DOHH2 (cell line): ENCODE measurements around the gene F12.
A peak's percentile ranks its signal among the peaks of the same experiment; 100 is the strongest.

Experiments used
- H3F3A ChIP-seq: fragments of 200-600 bp; sonication (generic), shearing (Covaris generic); 2 replicates; pipeline ENCODE4 v1.6.0; 2016; ENCODE audit warnings: antibody characterized with exemption, mild to moderate bottlenecking; ENCODE audit not compliant: control insufficient read depth, insufficient read depth
- H3K27ac ChIP-seq: fragments of 200-600 bp; sonication (generic); 2 replicates; pipeline ENCODE4 v1.5.1; 2014; ENCODE audit warnings: low read depth, mild to moderate bottlenecking, low read length, moderate library complexity
- H3K27me3 ChIP-seq: fragments of 200-600 bp; sonication (generic); 2 replicates; pipeline ENCODE4 v1.6.1; 2014; ENCODE audit warnings: mild to moderate bottlenecking, low read length, mixed read lengths; ENCODE audit not compliant: control insufficient read depth
- H3K36me3 ChIP-seq: fragments of 200-600 bp; sonication (generic); 2 replicates; pipeline ENCODE4 v1.6.1; 2014; ENCODE audit warnings: mild to moderate bottlenecking, low read length, moderate library complexity, mixed read lengths; ENCODE audit not compliant: control insufficient read depth
- H3K4me1 ChIP-seq: fragments of 200-600 bp; sonication (generic); 2 replicates; pipeline ENCODE4 v1.6.1; 2014; ENCODE audit warnings: mild to moderate bottlenecking, low read length, mixed read lengths; ENCODE audit not compliant: control insufficient read depth
- H3K4me2 ChIP-seq: fragments of 200-600 bp; sonication (generic); 2 replicates; pipeline ENCODE4 v1.6.0; 2014; ENCODE audit warnings: mild to moderate bottlenecking, low read length, moderate library complexity
- H3K4me3 ChIP-seq: fragments of 200-600 bp; sonication (generic); 2 replicates; pipeline ENCODE4 v1.5.1; 2014; ENCODE audit warnings: mild to moderate bottlenecking, low read length, mixed read lengths
- H3K79me2 ChIP-seq: fragments of 200-600 bp; sonication (generic); 2 replicates; pipeline ENCODE4 v1.6.1; 2014; ENCODE audit warnings: mild to moderate bottlenecking, low read length, mixed read lengths; ENCODE audit not compliant: control insufficient read depth
- H3K9me2 ChIP-seq: fragments of 200-600 bp; sonication (generic); replicated peaks from 2 replicates; pipeline ENCODE4 v1.6.1; 2014; ENCODE audit warnings: mild to moderate bottlenecking, low read length, mixed read lengths; ENCODE audit not compliant: control insufficient read depth
- H3K9me3 ChIP-seq: fragments of 200-600 bp; sonication (generic); 2 replicates; pipeline ENCODE4 v1.6.1; 2014; ENCODE audit warnings: antibody characterized with exemption, low read length, mixed read lengths; ENCODE audit not compliant: control insufficient read depth, insufficient read depth
- H4K20me1 ChIP-seq: fragments of 200-600 bp; sonication (generic); 2 replicates; pipeline ENCODE4 v1.6.0; 2014; ENCODE audit warnings: low read depth, mild to moderate bottlenecking, antibody characterized with exemption, low read length, moderate library complexity; ENCODE audit not compliant: control insufficient read depth, insufficient read depth
- EZH2phosphoT487 ChIP-seq: fragments of 200-600 bp; sonication (generic); IDR thresholded peaks from 2 replicates; pipeline ENCODE4 v1.6.1; 2017; ENCODE audit warnings: borderline replicate concordance, mild to moderate bottlenecking, antibody characterized with exemption, low read length, moderate library complexity, mixed read lengths
- TF ChIP-seq, protein P1 (sequence below): fragments of 200-600 bp; sonication (generic); IDR thresholded peaks from one replicate; pipeline ENCODE4 v1.5.1; 2014; ENCODE audit warnings: antibody characterized with exemption, mild to moderate bottlenecking, low read depth, low read length; ENCODE audit not compliant: poor library complexity, severe bottlenecking

The F12 gene

DNA sequence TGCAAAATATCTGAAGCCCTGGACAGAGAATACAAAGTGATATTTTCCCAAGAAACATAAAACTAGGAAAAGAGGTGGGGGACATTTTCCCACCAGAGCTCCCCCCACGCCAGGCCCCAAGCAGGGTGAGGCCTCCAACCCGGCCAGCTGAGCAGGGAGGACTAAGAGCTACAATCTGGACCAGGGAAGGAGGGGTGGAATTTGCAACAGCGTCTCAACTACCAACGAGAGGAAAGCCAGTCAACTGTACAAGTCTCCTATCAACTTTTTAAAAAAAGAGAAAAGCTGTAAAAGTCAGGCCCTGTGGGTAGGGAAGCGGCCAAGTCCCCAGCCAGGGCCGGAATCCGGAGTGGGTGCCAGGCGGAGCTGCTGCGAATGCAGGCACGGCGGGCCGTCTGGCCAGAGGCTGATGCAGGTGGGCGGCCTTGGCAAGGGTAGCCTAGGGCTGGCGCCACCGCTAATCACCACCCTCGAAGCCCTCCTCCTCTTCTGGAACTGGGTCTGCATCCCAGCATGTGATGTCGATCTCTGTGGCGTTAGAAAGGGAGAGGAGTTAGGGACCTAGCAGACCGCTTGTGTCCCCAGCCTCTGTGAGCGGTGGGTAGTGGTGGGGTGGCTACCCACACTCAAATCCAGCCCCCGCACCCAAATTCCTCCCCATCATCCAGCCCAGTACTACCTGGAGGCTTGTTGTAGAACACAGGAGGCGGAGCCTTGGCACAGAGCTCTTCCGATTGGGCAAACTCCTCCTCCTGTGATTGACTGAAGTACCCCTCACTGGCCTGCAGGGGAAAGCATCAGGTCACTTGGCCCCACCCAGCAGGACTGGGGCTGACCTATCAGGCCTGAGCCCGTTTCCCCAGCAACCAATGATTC, 47.9 kb upstream of the F12 start:
- TF ChIP-seq, protein P1, sequence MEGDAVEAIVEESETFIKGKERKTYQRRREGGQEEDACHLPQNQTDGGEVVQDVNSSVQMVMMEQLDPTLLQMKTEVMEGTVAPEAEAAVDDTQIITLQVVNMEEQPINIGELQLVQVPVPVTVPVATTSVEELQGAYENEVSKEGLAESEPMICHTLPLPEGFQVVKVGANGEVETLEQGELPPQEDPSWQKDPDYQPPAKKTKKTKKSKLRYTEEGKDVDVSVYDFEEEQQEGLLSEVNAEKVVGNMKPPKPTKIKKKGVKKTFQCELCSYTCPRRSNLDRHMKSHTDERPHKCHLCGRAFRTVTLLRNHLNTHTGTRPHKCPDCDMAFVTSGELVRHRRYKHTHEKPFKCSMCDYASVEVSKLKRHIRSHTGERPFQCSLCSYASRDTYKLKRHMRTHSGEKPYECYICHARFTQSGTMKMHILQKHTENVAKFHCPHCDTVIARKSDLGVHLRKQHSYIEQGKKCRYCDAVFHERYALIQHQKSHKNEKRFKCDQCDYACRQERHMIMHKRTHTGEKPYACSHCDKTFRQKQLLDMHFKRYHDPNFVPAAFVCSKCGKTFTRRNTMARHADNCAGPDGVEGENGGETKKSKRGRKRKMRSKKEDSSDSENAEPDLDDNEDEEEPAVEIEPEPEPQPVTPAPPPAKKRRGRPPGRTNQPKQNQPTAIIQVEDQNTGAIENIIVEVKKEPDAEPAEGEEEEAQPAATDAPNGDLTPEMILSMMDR, result peak; percentile 29
- no peak for TF ChIP-seq EZH2phosphoT487
- no peak overlapping the region for H3K4me3 ChIP-seq
- peaks cover 13% of the 10 kb centered on the region for H3K79me2 ChIP-seq
- H3K4me2 ChIP-seq, result peak overlapping the region; percentile 100
- H4K20me1 ChIP-seq, result peaks cover 10% of the 10 kb centered on the region; the same call in 1 of the 2 replicates
- H3K9me3 ChIP-seq, result no peaks in the 10 kb centered on the region
- peaks cover 13% of the 10 kb centered on the region for H3F3A ChIP-seq
- H3K4me1 ChIP-seq, result peaks cover 34% of the 10 kb centered on the region
- H3K36me3 ChIP-seq, result peaks cover 35% of the 10 kb centered on the region
- 0 out of 2 replicates have a peak overlapping the region, but pooled peaks have one; percentile 8 for H3K27ac ChIP-seq
- H3K9me2 ChIP-seq, result no peaks in the 10 kb centered on the region
- no peaks in the 10 kb centered on the region for H3K27me3 ChIP-seq

DNA sequence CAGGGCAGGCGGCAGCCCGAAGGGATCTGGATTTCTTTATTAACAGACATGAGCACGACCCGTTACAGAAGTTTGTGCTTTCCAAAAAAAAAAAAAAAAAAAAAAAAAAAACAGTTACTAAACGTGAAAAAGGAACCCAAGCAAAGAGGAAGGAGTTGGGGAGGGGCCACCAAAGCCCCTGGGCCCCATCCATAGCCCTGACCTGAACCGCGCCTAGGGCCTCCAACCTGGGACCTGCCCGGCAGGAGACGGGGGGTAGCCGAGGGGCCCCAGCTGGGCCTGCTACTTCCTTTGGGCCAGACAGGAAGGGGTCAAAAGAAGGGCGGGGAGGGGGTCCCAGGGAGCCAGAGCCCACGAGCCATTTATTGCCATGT, 47.2 kb upstream of the F12 start:
- peaks cover 13% of the 10 kb centered on the region for H3K79me2 ChIP-seq
- peak overlapping the region; percentile 100 for H3K4me2 ChIP-seq
- peaks cover 17% of the 10 kb centered on the region for H3F3A ChIP-seq
- 0 out of 2 replicates have a peak overlapping the region, but pooled peaks have one; percentile 8 for H3K27ac ChIP-seq
- TF ChIP-seq, protein P1, result no peak
- TF ChIP-seq EZH2phosphoT487, result no peak
- peaks cover 10% of the 10 kb centered on the region; the same call in 1 of the 2 replicates for H4K20me1 ChIP-seq
- H3K9me3 ChIP-seq, result no peaks in the 10 kb centered on the region
- H3K36me3 ChIP-seq, result peaks cover 35% of the 10 kb centered on the region
- H3K4me3 ChIP-seq, result peak overlapping the region; percentile 83; the same call in 1 of the 2 replicates
- H3K9me2 ChIP-seq, result no peaks in the 10 kb centered on the region
- peaks cover 29% of the 10 kb centered on the region for H3K4me1 ChIP-seq
- H3K27me3 ChIP-seq, result no peaks in the 10 kb centered on the region

DNA sequence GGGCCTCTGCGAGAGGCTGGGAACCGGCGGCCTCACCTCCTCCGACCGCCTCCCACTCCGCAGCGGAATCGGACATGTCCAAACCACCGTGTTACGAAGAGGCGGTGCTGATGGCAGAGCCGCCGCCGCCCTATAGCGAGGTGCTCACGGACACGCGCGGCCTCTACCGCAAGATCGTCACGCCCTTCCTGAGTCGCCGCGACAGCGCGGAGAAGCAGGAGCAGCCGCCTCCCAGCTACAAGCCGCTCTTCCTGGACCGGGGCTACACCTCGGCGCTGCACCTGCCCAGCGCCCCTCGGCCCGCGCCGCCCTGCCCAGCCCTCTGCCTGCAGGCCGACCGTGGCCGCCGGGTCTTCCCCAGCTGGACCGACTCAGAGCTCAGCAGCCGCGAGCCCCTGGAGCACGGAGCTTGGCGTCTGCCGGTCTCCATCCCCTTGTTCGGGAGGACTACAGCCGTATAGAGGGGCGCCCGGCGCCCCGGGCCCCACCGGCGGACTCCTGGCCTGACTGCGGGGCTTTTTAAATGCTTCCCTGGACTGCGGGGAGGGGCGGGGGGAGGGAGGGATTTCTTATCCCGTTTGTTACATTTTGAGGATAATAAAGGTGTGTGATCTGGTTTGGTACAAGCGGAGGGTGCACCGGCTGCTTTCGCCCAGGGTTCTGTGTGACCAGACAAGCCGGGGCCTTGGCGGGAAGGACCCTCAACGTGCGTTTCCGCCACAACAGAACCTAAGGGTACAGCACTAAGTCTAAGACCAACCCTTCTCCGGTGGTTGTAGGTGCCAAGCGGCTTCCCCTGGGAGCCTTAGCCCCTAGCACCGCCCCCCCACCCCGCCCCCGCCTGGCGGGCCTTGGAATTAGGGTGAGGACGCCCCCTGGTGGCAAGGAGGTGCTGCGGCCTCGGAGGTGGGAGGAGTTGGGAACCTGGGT, 46.6 kb upstream of the F12 start:
- Histone ChIP-seq H3K27me3 (no peaks in the 10 kb centered on the region), H3K4me3 (peak overlapping the region; percentile 83), H3K4me1 (peaks cover 29% of the 10 kb centered on the region), H3K9me3 (no peaks in the 10 kb centered on the region), H3K36me3 (peaks cover 36% of the 10 kb centered on the region), H4K20me1 (peaks cover 10% of the 10 kb centered on the region; the same call in 1 of the 2 replicates), H3K4me2 (peak overlapping the region; percentile 100), H3K9me2 (no peaks in the 10 kb centered on the region), H3F3A (peaks cover 17% of the 10 kb centered on the region), H3K79me2 (peaks cover 13% of the 10 kb centered on the region), H3K27ac (peak overlapping the region; percentile 83)
- TF ChIP-seq EZH2phosphoT487, result no peak
- TF ChIP-seq, protein P1, result peak; percentile 84
